H1 (cell line): ENCODE results near the gene BTBD18. TPM values are rescaled to one million over a fixed set of nuclear protein-coding genes. Genes with fewer than 3 reads are reported as not detected.

Experiments
- ATF2 ChIP-seq: IDR thresholded peaks from 2 replicates; pipeline ENCODE4 v1.6.1; 2012; ENCODE audit warnings: low read length, inconsistent platforms
- CBX5 ChIP-seq: fragments of 300-800, 300-1000 bp; sonication (generic); IDR thresholded peaks from 2 replicates; pipeline ENCODE4 v1.7.1; 2016; ENCODE audit warnings: antibody characterized with exemption, low read length, low read depth
- CEBPB ChIP-seq: IDR thresholded peaks from 2 replicates; pipeline ENCODE4 v1.6.1; 2012; ENCODE audit warnings: low read depth, low read length
- CTBP2 ChIP-seq: IDR thresholded peaks from 2 replicates; pipeline ENCODE4 v1.7.0; 2011; ENCODE audit warnings: borderline replicate concordance, mild to moderate bottlenecking, moderate library complexity, mixed read lengths, low read length; ENCODE audit not compliant: insufficient read depth, insufficient read length
- CTCF ChIP-seq, 3 experiments: IDR thresholded peaks; 1 replicate in 2 of 3; 2 replicates in 1 of 3; pipeline versions ENCODE4 v1.5.1 to v1.6.1; 2011; ENCODE audit warnings: low read length in 3 of 3, mild to moderate bottlenecking in 3 of 3, inconsistent platforms in 2 of 3, low read depth in 1 of 3, moderate library complexity in 1 of 3; ENCODE audit not compliant: insufficient read depth in 1 of 3; ENCODE audit errors: control extremely low read depth in 1 of 3
- GABPA ChIP-seq: IDR thresholded peaks from 2 replicates; pipeline ENCODE4 v1.6.1; 2011; ENCODE audit warnings: mild to moderate bottlenecking, low read length, moderate library complexity, borderline replicate concordance; ENCODE audit not compliant: insufficient read depth
- HDAC6 ChIP-seq: IDR thresholded peaks from one replicate; pipeline ENCODE4 v1.7.1; 2012; ENCODE audit warnings: low read depth, mild to moderate bottlenecking, inconsistent platforms, low read length, moderate library complexity
- PHF8 ChIP-seq: fragments of 200-600 bp; sonication (generic); conservative IDR thresholded peaks from 2 replicates; pipeline ENCODE4 v1.7.1; 2012; ENCODE audit warnings: low read depth, mild to moderate bottlenecking, inconsistent platforms, low read length, moderate library complexity
- POLR2AphosphoS5 ChIP-seq: IDR thresholded peaks from 2 replicates; pipeline ENCODE4 v1.6.1; 2011; ENCODE audit warnings: low read depth, low read length
- RAD21 ChIP-seq, 2 experiments: IDR thresholded peaks in 1 of 2; conservative IDR thresholded peaks in 1 of 2; 2 replicates each; pipeline ENCODE4 v1.6.1; 2011; ENCODE audit warnings: low read depth in 2 of 2, low read length in 2 of 2, improper control_type of control experiment in 1 of 2, inconsistent platforms in 1 of 2, mild to moderate bottlenecking in 1 of 2, moderate library complexity in 1 of 2
- RFX5 ChIP-seq: IDR thresholded peaks from 2 replicates; pipeline ENCODE4 v1.6.1; 2011; ENCODE audit warnings: low read depth, low read length, improper control_type of control experiment, borderline replicate concordance
- RXRA ChIP-seq: IDR thresholded peaks from 2 replicates; pipeline ENCODE4 v1.6.1; 2011; ENCODE audit warnings: low read depth, mild to moderate bottlenecking, low read length, moderate library complexity; ENCODE audit not compliant: insufficient read depth
- SAP30 ChIP-seq: fragments of 300-600 bp; sonication (generic); IDR thresholded peaks from 2 replicates; pipeline ENCODE4 v1.7.1; 2012; ENCODE audit warnings: low read length, moderate library complexity, mild to moderate bottlenecking, inconsistent platforms; ENCODE audit not compliant: insufficient read depth, insufficient replicate concordance
- TBP ChIP-seq: IDR thresholded peaks from 2 replicates; pipeline ENCODE4 v1.6.1; 2011; ENCODE audit warnings: low read depth, low read length, improper control_type of control experiment
- TCF12 ChIP-seq: IDR thresholded peaks from 2 replicates; pipeline ENCODE4 v1.6.1; 2011; ENCODE audit warnings: low read depth, mild to moderate bottlenecking, low read length
- YY1 ChIP-seq: IDR thresholded peaks from 2 replicates; pipeline ENCODE4 v1.6.1; 2011; ENCODE audit warnings: low read depth, mild to moderate bottlenecking, low read length
- polyA plus RNA-seq, 7 experiments: library from polyadenylated mRNA; depleted of rRNA in 3 of 7; stranded (reverse) in 5 of 7; unstranded in 2 of 7; fragments of >200 nt in 5 of 7; fragments of 200-250 nt in 2 of 7; gene quantifications; 1 replicate in 5 of 7; 2 replicates in 1 of 7; 4 replicates in 1 of 7; pipeline versions ENCODE4 v1.2.1 to v1.2.3, GENCODE V29; 2011 to 2013; ENCODE audit warnings: missing spikeins in 2 of 7, mixed read lengths in 2 of 7
- total RNA-seq: library from RNA; stranded (reverse); fragmentation: NEBNext Ultra II Directional; extraction: Animal tissue kit (Norgen Biotek cat#: 25700); gene quantifications from 2 replicates; pipeline ENCODE4 v1.2.1, GENCODE V29; 2021
- TF ChIP-seq, protein P1 (sequence below): IDR thresholded peaks from 2 replicates; pipeline ENCODE4 v1.6.1; 2012; ENCODE audit warnings: inconsistent platforms

BTBD18 gene
- total and polyA plus RNA-seq, 2 of the 8 experiments (the other 6 are each of a cell fraction or from before 2014, with no cell fraction given): 0.03 TPM; not detected in 1

DNA sequence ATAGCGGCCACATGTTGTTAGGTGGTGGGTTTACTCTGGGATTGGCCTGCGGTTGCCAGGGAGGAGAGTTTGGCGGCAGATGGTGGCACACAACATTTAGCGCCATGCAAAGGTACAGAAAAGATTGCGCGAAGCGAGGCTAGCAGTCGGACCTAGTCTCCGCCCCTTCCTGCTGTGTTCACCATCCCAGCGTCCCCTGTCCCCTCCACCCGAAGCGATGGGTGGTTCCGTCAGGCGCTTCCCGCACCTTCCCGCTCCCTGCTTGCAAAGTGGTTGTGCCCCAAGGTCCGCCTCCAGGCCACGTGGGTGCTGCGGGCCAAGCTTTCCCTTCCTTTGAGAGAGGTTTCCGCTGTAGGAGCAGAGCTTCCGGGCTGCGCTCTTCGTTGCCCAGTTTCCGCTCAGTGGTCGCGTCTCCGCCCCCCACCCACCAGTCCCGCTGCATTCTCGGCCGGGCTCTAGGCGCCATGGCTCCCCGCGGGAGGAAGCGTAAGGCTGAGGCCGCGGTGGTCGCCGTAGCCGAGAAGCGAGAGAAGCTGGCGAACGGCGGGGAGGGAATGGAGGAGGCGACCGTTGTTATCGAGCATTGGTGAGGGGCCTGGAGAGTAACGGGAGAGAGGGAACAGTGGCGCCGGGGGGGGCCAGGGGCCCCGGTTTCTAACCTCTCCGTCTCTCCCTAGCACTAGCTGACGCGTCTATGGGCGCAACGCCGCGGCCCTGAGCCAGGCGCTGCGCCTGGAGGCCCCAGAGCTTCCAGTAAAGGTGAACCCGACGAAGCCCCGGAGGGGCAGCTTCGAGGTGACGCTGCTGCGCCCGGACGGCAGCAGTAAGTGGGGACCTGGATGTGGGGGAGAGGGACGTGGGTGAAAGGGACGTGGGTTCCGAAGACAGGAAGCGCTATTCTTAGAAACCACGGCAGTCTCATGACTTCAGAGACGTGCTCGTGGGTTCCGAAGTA, 10.2 kb downstream of the BTBD18 start, which contains the start of gene SELENOH (continued):
- TF ChIP-seq RXRA (no peak), ATF2 (no peak; the same call in 1 of the 2 replicates), CEBPB (peak; percentile 41; the same call in 1 of the 2 replicates), CTCF (IDR thresholded peaks at IDR 0.05; ENCODE audit: control extremely low read depth in 1 of 3, insufficient read depth in 1 of 3, low read depth in 1 of 3, low read length in 3 of 3) (peak in 1 of 3 experiments; percentile 5; a peak in 1 of 4 replicates), TBP (peak; percentile 92), RAD21 (IDR thresholded peaks at IDR 0.05 in 1 of 2, conservative IDR thresholded peaks at IDR 0.05 in 1 of 2; ENCODE audit: low read depth in 2 of 2, low read length in 2 of 2) (peak; percentile 18 to 19; a peak in 3 of 4 replicates), CTBP2 (peak; percentile 77), PHF8 (peak; percentile 91), HDAC6 (no peak), POLR2AphosphoS5 (peak; percentile 94), SAP30 (no peak), CBX5 (no peak), RFX5 (peak; percentile 83; the same call in 1 of the 2 replicates), TCF12 (0 out of 2 replicates have a peak, but pooled peaks have one; percentile 59), YY1 (peak; percentile 88), GABPA (peak; percentile 98)
- TF ChIP-seq, protein P1, sequence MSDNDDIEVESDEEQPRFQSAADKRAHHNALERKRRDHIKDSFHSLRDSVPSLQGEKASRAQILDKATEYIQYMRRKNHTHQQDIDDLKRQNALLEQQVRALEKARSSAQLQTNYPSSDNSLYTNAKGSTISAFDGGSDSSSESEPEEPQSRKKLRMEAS: peak; percentile 99
